Measurements from ENCODE around the gene UFD1. TPM values are rescaled to one million over a fixed set of nuclear protein-coding genes. Genes with fewer than 3 reads are reported as not detected.

Gene UFD1
- total RNA-seq, 1 experiment from 2014 or later, result 74.4 TPM

GRCh38 chr22:19440411-19441195 is 38.4 kb downstream of the UFD1 start:
- Histone ChIP-seq H4K5ac (ENCODE audit: insufficient read length, low read depth, low read length) (no peak overlapping the region), H2BK20ac (ENCODE audit: low read depth, low read length, poor library complexity, severe bottlenecking) (no peak overlapping the region), H3K56ac (ENCODE audit: insufficient read length, low read depth, low read length) (no peak overlapping the region), H3K14ac (ENCODE audit: insufficient read depth, low read length) (no peak overlapping the region), H2AK5ac (ENCODE audit: insufficient read length, low read length) (no peak overlapping the region), H2BK12ac (ENCODE audit: insufficient read length, low read depth, low read length) (no peak overlapping the region), H3K27ac (ENCODE audit: insufficient read length, low read depth, low read length) (no peak overlapping the region), H2BK15ac (ENCODE audit: low read depth, low read length) (no peak overlapping the region), H3K79me2 (ENCODE audit: insufficient read depth, low read length) (no peaks in the 10 kb centered on the region), H3K4me1 (ENCODE audit: insufficient read depth, low read length) (no peaks in the 10 kb centered on the region), H3K23ac (ENCODE audit: insufficient read length, low read depth, low read length) (no peak overlapping the region), H3K27me3 (ENCODE audit: insufficient read depth, low read length) (no peaks in the 10 kb centered on the region), H3K23me2 (ENCODE audit: insufficient read length, low read depth, low read length, poor library complexity, severe bottlenecking) (no peaks in the 10 kb centered on the region), H4K20me1 (ENCODE audit: control insufficient read depth, insufficient read depth, insufficient read length) (no peaks in the 10 kb centered on the region), H2BK5ac (ENCODE audit: insufficient read length, low read length) (no peak overlapping the region), H2BK120ac (ENCODE audit: low read depth, low read length, poor library complexity, severe bottlenecking) (no peak overlapping the region), H3K79me1 (ENCODE audit: insufficient read depth, low read depth, low read length, poor library complexity, severe bottlenecking) (no peaks in the 10 kb centered on the region), H3K18ac (ENCODE audit: insufficient read length, low read depth, low read length) (no peak overlapping the region), H3K9ac (ENCODE audit: extremely low read depth, insufficient read length, low read length) (no peak overlapping the region), H2AFZ (ENCODE audit: low read length) (no peak overlapping the region), H3T11ph (ENCODE audit: low read length) (no peak overlapping the region), H3K4ac (ENCODE audit: low read depth, low read length) (no peak overlapping the region), H4K91ac (ENCODE audit: insufficient read length, low read depth, low read length) (no peak overlapping the region), H4K8ac (replicated peaks; ENCODE audit: insufficient read length, low read depth, low read length) (no peak overlapping the region), H3K4me2 (ENCODE audit: insufficient read depth, insufficient read length, low read length) (no peak overlapping the region), H3K9me3 (ENCODE audit: control insufficient read depth, low read depth, low read length) (no peaks in the 10 kb centered on the region)
- no peak for DNase-seq
- Mint-ChIP-seq H3K36me3 (ENCODE audit: insufficient read depth in 1 of 3, low read depth in 3 of 3) (peaks cover 14 to 28% (median 21%) of the 10 kb centered on the region in 3 experiments; a peak in 6 of 7 replicates), H3K4me3 (no peak overlapping the region), H3K27ac (0 out of 7 replicates have a peak overlapping the region, but pooled peaks of 1 of the 3 experiments have one; percentile 63), H3K4me1 (no peaks in the 10 kb centered on the region), H3K9me3 (no peaks in the 10 kb centered on the region), H3K27me3 (ENCODE audit: low read depth) (peaks cover 5% of the 10 kb centered on the region)
- no CpG with 5 or more reads among the region's 8 CpGs for WGBS (ENCODE audit: extremely low coverage, insufficient read length, low lambda C conversion rate)
- no peak for TF ChIP-seq CTCF (conservative IDR thresholded peaks at IDR 0.05)

All from H9 (cell line).